ENCODE results near the gene KL.

DNA sequence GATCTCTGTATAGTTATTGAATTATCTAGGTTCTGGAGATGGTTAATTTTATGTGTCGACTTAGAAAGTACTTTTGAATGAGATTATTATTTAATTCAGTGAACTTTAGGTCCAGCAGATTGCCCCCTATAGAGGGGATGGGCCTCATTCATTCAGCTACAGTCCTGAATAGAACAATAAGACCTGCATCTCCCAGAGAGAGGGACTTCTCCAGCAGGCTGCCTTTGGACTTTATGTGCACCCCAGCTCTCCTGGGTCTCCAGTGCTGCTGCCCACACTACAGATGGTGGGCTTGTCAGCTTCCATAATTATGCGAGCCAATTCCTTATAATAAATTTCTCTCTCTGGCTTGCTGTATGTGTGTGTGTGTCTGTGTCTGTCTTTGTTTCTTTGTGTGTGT lies 39.3 kb upstream of the KL start:
- TF ChIP-seq RAD21 (IDR thresholded peaks at IDR 0.05; ENCODE audit: low read depth) (no peak), TAF1 (IDR thresholded peaks at IDR 0.05; ENCODE audit: low read depth) (no peak), EGR1 (IDR thresholded peaks at IDR 0.05) (no peak), MAX (IDR thresholded peaks at IDR 0.05) (no peak), TEAD4 (IDR thresholded peaks at IDR 0.05) (no peak), FOXM1 (IDR thresholded peaks at IDR 0.05; ENCODE audit: borderline replicate concordance, low read depth) (no peak), REST (IDR thresholded peaks at IDR 0.05; ENCODE audit: low read depth) (no peak), ZBTB7A (IDR thresholded peaks at IDR 0.05; ENCODE audit: low read depth) (no peak), CREB1 (IDR thresholded peaks at IDR 0.05; ENCODE audit: low read depth) (no peak)

Data from Ishikawa (cell line).